Measurements from ENCODE around the gene LONRF2.

The LONRF2 gene

DNA sequence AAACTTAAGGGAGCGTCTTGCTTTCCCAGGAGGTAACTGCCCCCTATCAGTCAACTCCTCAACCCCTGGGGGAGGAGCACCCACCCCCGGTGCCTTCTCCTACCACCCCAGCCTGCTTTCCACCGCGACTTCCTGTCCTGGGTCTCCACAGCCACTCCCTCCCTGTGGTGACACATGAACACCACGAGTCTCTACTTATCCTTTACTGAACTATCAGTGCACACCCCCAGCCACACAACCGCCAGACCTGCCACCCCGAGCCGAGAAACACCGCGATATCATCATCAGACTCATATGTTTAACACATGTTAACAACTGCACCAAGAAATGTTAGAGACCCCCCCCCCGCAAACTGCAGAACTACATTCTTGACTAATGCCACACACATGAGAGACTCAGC lies 43.3 kb downstream of the LONRF2 start:
- ATAC-seq (replicated peaks; ENCODE audit: extremely low read depth, poor library complexity, severe bottlenecking) (no peak), DNase-seq (ENCODE audit: low spot score in 2 of 2) (no peak)
- H3K36me3 Mint-ChIP-seq (ENCODE audit: insufficient read depth): no peaks in the 10 kb centered on the region
- H3K4me1 Mint-ChIP-seq: peaks cover 7% of the 10 kb centered on the region
- no peaks in the 10 kb centered on the region for H3K9me3 Mint-ChIP-seq
- H3K4me3 Mint-ChIP-seq: no peak overlapping the region
- H3K27me3 Mint-ChIP-seq: peaks cover 52% of the 10 kb centered on the region
- H3K27ac Mint-ChIP-seq (ENCODE audit: low read depth): no peak overlapping the region

DNA sequence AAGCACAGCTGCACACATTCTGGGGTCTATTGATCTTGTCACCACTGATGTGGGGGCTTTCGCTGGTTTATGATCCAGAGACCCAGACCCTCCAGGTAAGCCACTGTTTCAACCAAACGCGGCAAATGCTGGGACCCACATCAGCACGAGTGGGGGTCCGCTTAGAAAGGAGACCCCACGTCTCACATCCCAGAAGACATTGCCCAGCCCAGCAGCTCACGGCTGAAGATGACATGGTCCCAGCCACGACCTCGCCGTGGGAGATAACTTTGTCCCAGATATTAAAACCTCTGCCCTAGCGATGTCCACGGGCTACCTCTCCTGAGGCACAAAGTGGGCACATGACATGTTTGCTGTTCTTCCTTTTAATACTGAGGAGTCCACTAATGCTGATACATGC lies 43.8 kb downstream of the LONRF2 start:
- Mint-ChIP-seq H3K36me3 (ENCODE audit: insufficient read depth) (no peaks in the 10 kb centered on the region), H3K27ac (ENCODE audit: low read depth) (no peak overlapping the region), H3K4me3 (no peak overlapping the region), H3K27me3 (peaks cover 52% of the 10 kb centered on the region), H3K9me3 (no peaks in the 10 kb centered on the region), H3K4me1 (peaks cover 7% of the 10 kb centered on the region)
- DNase-seq (ENCODE audit: low spot score in 2 of 2): no peak
- ATAC-seq (replicated peaks; ENCODE audit: extremely low read depth, poor library complexity, severe bottlenecking): no peak

DNA sequence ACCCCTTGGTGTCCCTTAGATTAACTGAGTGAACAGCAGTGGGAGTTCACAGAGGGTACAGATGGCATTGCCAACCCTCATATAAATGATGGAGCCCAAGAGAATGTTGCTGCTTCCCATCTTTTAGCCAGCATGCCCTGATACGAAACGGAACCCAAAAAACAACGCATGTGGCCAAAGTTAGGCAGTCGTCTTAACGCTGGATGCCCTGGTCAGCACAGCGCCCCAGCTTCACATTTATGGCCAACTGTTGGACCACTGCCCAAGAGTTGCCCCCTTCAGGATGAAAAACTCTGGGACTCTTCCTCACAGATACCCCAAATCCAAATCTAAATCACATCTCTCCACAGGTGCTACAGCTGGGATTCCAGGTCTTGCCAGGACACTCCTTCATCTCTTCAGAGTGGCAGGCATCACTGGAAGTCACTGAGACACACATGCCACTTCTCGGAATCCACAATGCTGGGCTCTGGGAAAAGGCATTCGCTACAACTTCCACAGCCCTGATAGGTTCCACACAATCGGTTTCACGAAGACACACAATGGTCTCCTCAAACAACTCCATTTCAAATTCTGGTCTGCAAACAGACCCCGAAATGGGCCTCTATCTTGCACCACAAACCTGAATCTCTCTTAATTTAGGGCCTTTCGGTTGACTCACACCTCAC lies 44.6 kb downstream of the LONRF2 start:
- H3K27ac Mint-ChIP-seq (ENCODE audit: low read depth): no peak overlapping the region
- no peak for ATAC-seq (replicated peaks; ENCODE audit: extremely low read depth, poor library complexity, severe bottlenecking)

DNA sequence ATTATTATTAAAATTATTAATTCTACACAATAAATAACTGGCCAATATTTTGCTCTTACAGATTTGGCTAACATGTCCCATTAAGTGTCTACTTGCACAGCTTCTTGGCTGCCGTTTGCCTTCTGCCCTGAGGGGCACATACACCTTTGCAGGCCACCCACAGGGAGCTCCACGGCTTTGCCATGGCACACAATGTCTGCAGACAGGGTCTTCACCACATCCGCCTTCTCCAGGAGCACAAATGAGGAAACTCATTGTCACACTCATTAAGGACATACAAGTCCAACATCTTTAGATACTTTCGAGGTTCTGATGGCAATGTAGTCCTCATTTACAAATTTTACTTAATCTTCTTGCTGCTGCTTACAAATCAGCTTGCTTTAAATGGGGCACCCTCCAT lies 45.6 kb downstream of the LONRF2 start:
- no peaks in the 10 kb centered on the region for H3K36me3 Mint-ChIP-seq (ENCODE audit: insufficient read depth)
- H3K4me3 Mint-ChIP-seq: no peak overlapping the region
- peaks cover 44% of the 10 kb centered on the region for H3K27me3 Mint-ChIP-seq
- no peak overlapping the region for H3K27ac Mint-ChIP-seq (ENCODE audit: low read depth)
- no peaks in the 10 kb centered on the region for H3K9me3 Mint-ChIP-seq
- ATAC-seq (replicated peaks; ENCODE audit: extremely low read depth, poor library complexity, severe bottlenecking): no peak
- H3K4me1 Mint-ChIP-seq: peaks cover 7% of the 10 kb centered on the region
- no peak for DNase-seq (ENCODE audit: low spot score in 2 of 2)

More for the DNA sequence above, 44.6 kb downstream of the LONRF2 start:
- Mint-ChIP-seq H3K27me3 (peaks cover 52% of the 10 kb centered on the region), H3K9me3 (no peaks in the 10 kb centered on the region), H3K36me3 (ENCODE audit: insufficient read depth) (no peaks in the 10 kb centered on the region), H3K4me1 (peaks cover 7% of the 10 kb centered on the region), H3K4me3 (no peak overlapping the region)
- DNase-seq (ENCODE audit: low spot score in 2 of 2): no peak

DNA sequence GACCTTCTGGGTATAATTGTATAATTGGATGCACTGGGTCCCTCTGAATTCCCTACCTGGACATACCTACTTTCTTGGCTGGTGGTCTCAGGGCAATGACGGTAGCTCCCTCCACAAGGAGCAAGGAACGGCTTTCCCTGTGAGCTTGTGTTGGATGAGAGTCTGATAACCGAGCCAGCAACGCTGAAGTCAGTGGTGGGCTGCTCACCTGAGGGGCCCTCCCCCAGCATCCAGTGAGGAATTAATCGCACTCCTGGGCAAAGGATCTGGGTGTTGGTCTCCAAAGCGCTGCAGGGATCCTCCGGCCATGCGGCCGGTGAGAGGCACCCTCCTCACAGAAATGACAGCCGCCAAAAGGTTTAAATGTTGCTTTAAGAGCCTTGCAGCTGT lies 47.1 kb downstream of the LONRF2 start:
- DNase-seq (ENCODE audit: low spot score in 2 of 2) (no peak), ATAC-seq (replicated peaks; ENCODE audit: extremely low read depth, poor library complexity, severe bottlenecking) (no peak)
- Mint-ChIP-seq H3K27ac (ENCODE audit: low read depth) (no peak overlapping the region), H3K4me3 (no peak overlapping the region), H3K9me3 (no peaks in the 10 kb centered on the region), H3K36me3 (ENCODE audit: insufficient read depth) (no peaks in the 10 kb centered on the region), H3K4me1 (peaks cover 7% of the 10 kb centered on the region), H3K27me3 (peaks cover 29% of the 10 kb centered on the region)

GRCh38 chr2:100274566-100275199 lies 47.6 kb downstream of the LONRF2 start:
- Mint-ChIP-seq H3K4me1 (peaks cover 7% of the 10 kb centered on the region), H3K36me3 (ENCODE audit: insufficient read depth) (no peaks in the 10 kb centered on the region), H3K4me3 (no peak overlapping the region), H3K9me3 (no peaks in the 10 kb centered on the region), H3K27ac (ENCODE audit: low read depth) (no peak overlapping the region), H3K27me3 (peaks cover 24% of the 10 kb centered on the region)
- DNase-seq (ENCODE audit: low spot score in 2 of 2) (no peak), ATAC-seq (replicated peaks; ENCODE audit: extremely low read depth, poor library complexity, severe bottlenecking) (no peak)

- H3K27me3 Mint-ChIP-seq: peaks cover 18% of the 10 kb centered on the region
- no peak for DNase-seq (ENCODE audit: low spot score in 2 of 2)
- ATAC-seq (replicated peaks; ENCODE audit: extremely low read depth, poor library complexity, severe bottlenecking): no peak
- H3K9me3 Mint-ChIP-seq: no peaks in the 10 kb centered on the region
- no peak overlapping the region for H3K27ac Mint-ChIP-seq (ENCODE audit: low read depth)
- no peaks in the 10 kb centered on the region for H3K36me3 Mint-ChIP-seq (ENCODE audit: insufficient read depth)
- H3K4me3 Mint-ChIP-seq: no peak overlapping the region
- peaks cover 4% of the 10 kb centered on the region for H3K4me1 Mint-ChIP-seq
Observed at GRCh38 chr2:100274076-100274475, 48.2 kb downstream of the LONRF2 start.

DNA sequence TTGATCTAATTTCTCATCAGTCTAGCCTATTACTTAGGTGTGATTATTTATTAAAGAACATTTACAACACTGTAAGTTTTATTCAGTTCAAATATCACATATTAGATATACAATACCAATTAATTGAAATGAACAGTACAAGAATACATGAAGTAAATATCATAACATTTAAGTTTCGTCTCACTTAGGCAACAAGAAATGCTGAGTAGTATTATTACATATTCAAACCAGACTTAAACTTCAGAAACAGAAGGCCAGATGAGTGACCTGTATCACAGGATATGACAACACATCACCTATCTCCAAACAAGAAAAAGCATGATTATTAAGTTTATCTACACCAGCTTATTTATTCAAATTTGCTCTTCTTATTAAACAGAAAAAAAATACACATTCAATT lies 48.9 kb downstream of the LONRF2 start:
- Mint-ChIP-seq H3K4me1 (no peaks in the 10 kb centered on the region), H3K27ac (ENCODE audit: low read depth) (no peak overlapping the region), H3K36me3 (ENCODE audit: insufficient read depth) (no peaks in the 10 kb centered on the region), H3K4me3 (no peak overlapping the region), H3K9me3 (no peaks in the 10 kb centered on the region), H3K27me3 (peaks cover 12% of the 10 kb centered on the region)
- ATAC-seq (replicated peaks; ENCODE audit: extremely low read depth, poor library complexity, severe bottlenecking): no peak
- DNase-seq (ENCODE audit: low spot score in 2 of 2): no peak

GRCh38 chr2:100272841-100273329 lies 49.4 kb downstream of the LONRF2 start:
- no peak for ATAC-seq (replicated peaks; ENCODE audit: extremely low read depth, poor library complexity, severe bottlenecking)
- no peaks in the 10 kb centered on the region for H3K9me3 Mint-ChIP-seq
- no peak for DNase-seq (ENCODE audit: low spot score in 2 of 2)
- H3K4me3 Mint-ChIP-seq: no peak overlapping the region
- peaks cover 7% of the 10 kb centered on the region for H3K27me3 Mint-ChIP-seq
- H3K4me1 Mint-ChIP-seq: no peaks in the 10 kb centered on the region
- H3K27ac Mint-ChIP-seq (ENCODE audit: low read depth): no peak overlapping the region
- H3K36me3 Mint-ChIP-seq (ENCODE audit: insufficient read depth): no peaks in the 10 kb centered on the region

DNA sequence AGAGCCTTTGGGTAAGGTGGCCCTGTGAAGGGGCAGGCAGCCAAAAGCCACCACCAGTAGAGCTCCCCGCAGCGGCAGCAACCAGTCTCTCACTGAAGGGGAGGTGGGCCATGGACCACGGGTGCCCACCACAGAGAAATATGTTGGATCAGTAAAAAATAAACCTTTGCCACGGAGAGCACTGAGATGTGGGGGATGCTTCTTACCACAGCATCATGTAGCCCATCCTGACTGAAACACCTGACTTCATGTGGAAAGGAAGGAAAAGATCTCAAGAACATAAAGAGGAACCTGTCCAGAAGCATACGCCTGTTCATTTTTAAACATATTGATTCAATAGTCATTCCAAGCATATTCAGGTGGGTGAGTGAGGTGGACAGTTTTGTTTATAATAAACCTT lies 51.1 kb downstream of the LONRF2 start:
- no peak for DNase-seq (ENCODE audit: low spot score in 2 of 2)
- Mint-ChIP-seq H3K36me3 (ENCODE audit: insufficient read depth) (no peaks in the 10 kb centered on the region), H3K4me3 (no peak overlapping the region), H3K27me3 (no peaks in the 10 kb centered on the region), H3K4me1 (no peaks in the 10 kb centered on the region), H3K27ac (ENCODE audit: low read depth) (no peak overlapping the region), H3K9me3 (no peaks in the 10 kb centered on the region)
- no peak for ATAC-seq (replicated peaks; ENCODE audit: extremely low read depth, poor library complexity, severe bottlenecking)

- Mint-ChIP-seq H3K9me3 (no peaks in the 10 kb centered on the region), H3K27me3 (no peaks in the 10 kb centered on the region), H3K4me3 (no peak overlapping the region), H3K36me3 (ENCODE audit: insufficient read depth) (no peaks in the 10 kb centered on the region), H3K4me1 (no peaks in the 10 kb centered on the region), H3K27ac (ENCODE audit: low read depth) (no peak overlapping the region)
- ATAC-seq (replicated peaks; ENCODE audit: extremely low read depth, poor library complexity, severe bottlenecking) (no peak), DNase-seq (ENCODE audit: low spot score in 2 of 2) (no peak)
Observed at GRCh38 chr2:100270381-100271146, 51.7 kb downstream of the LONRF2 start.

GRCh38 chr2:100269889-100270288 lies 52.4 kb downstream of the LONRF2 start:
- no peaks in the 10 kb centered on the region for H3K4me1 Mint-ChIP-seq
- H3K9me3 Mint-ChIP-seq: no peaks in the 10 kb centered on the region
- H3K27me3 Mint-ChIP-seq: no peaks in the 10 kb centered on the region
- H3K27ac Mint-ChIP-seq (ENCODE audit: low read depth): no peak overlapping the region
- no peak for ATAC-seq (replicated peaks; ENCODE audit: extremely low read depth, poor library complexity, severe bottlenecking)
- no peak overlapping the region for H3K4me3 Mint-ChIP-seq
- no peaks in the 10 kb centered on the region for H3K36me3 Mint-ChIP-seq (ENCODE audit: insufficient read depth)
- DNase-seq (ENCODE audit: low spot score in 2 of 2): no peak

GRCh38 chr2:100268986-100269385 lies 53.3 kb downstream of the LONRF2 start:
- no peaks in the 10 kb centered on the region for H3K36me3 Mint-ChIP-seq (ENCODE audit: insufficient read depth)
- DNase-seq (ENCODE audit: low spot score in 2 of 2) (no peak), ATAC-seq (replicated peaks; ENCODE audit: extremely low read depth, poor library complexity, severe bottlenecking) (no peak)
- no peak overlapping the region for H3K4me3 Mint-ChIP-seq
- H3K27me3 Mint-ChIP-seq: no peaks in the 10 kb centered on the region
- no peaks in the 10 kb centered on the region for H3K9me3 Mint-ChIP-seq
- H3K27ac Mint-ChIP-seq (ENCODE audit: low read depth): no peak overlapping the region
- no peaks in the 10 kb centered on the region for H3K4me1 Mint-ChIP-seq
